HG03342 (cell line): ENCODE results near the gene SLC29A3.
"Not testable (repeated sequence)": the region's sequence is repeated elsewhere in the genome, so short reads cannot be mapped to it uniquely, and the experiment has no call there.

Experiments used
- ATAC-seq: cut with Tn5 transposase; IDR thresholded peaks from one replicate; pipeline ENCODE4 v1.9.1; 2021; ENCODE audit warnings: mild to moderate bottlenecking, moderate library complexity; ENCODE audit not compliant: unreplicated experiment

The SLC29A3 gene

GRCh38 chr10:71344154-71344925 is 25.3 kb downstream of the SLC29A3 start:
- ATAC-seq, result no peak

GRCh38 chr10:71344993-71345480 is 26.0 kb downstream of the SLC29A3 start:
- no peak for ATAC-seq

GRCh38 chr10:71345694-71346093 is 26.6 kb downstream of the SLC29A3 start:
- ATAC-seq, result no peak

GRCh38 chr10:71346731-71347130 is 27.7 kb downstream of the SLC29A3 start:
- no peak for ATAC-seq

GRCh38 chr10:71347587-71348395 is 28.7 kb downstream of the SLC29A3 start:
- no peak for ATAC-seq

GRCh38 chr10:71348850-71349249 is 29.8 kb downstream of the SLC29A3 start:
- ATAC-seq, result no peak

- no peak for ATAC-seq
Observed at GRCh38 chr10:71349406-71349805, 30.3 kb downstream of the SLC29A3 start.

GRCh38 chr10:71351087-71351486 is 32.0 kb downstream of the SLC29A3 start:
- ATAC-seq, result no peak

- ATAC-seq, result no peak
Observed at GRCh38 chr10:71351628-71352319, 32.7 kb downstream of the SLC29A3 start.

GRCh38 chr10:71353639-71354038 is 34.6 kb downstream of the SLC29A3 start:
- ATAC-seq, result no peak

- no peak for ATAC-seq
Observed at GRCh38 chr10:71354776-71355175, 35.7 kb downstream of the SLC29A3 start.

GRCh38 chr10:71355886-71356285 is 36.8 kb downstream of the SLC29A3 start:
- ATAC-seq, result no peak

GRCh38 chr10:71357792-71358265 is 38.8 kb downstream of the SLC29A3 start:
- ATAC-seq, result no peak

- ATAC-seq, result no peak
Observed at GRCh38 chr10:71358277-71358676, 39.2 kb downstream of the SLC29A3 start.

GRCh38 chr10:71358906-71359305 is 39.8 kb downstream of the SLC29A3 start:
- not testable (repeated sequence) for ATAC-seq

GRCh38 chr10:71359364-71360046 is 40.4 kb downstream of the SLC29A3 start:
- ATAC-seq, result peak; percentile 69

- no peak for ATAC-seq
Observed at GRCh38 chr10:71360735-71361134, 41.7 kb downstream of the SLC29A3 start.

GRCh38 chr10:71361581-71361980 is 42.5 kb downstream of the SLC29A3 start:
- ATAC-seq, result no peak

GRCh38 chr10:71362141-71362540 is 43.1 kb downstream of the SLC29A3 start:
- no peak for ATAC-seq

- ATAC-seq, result no peak
Observed at GRCh38 chr10:71363936-71364335, 44.9 kb downstream of the SLC29A3 start.

GRCh38 chr10:71365366-71365765 is 46.3 kb downstream of the SLC29A3 start:
- ATAC-seq, result no peak
